ENCODE measurements around the gene CLCF1.

GRCh38 chr11:67372993-67373647 is at the start of gene CLCF1:
- TF ChIP-seq POLR2A (IDR thresholded peaks at IDR 0.05; ENCODE audit: low read depth, low read length) (no peak), ESRRA (IDR thresholded peaks at IDR 0.05; ENCODE audit: low read length) (no peak), SIX5 (IDR thresholded peaks at IDR 0.05; ENCODE audit: low read depth, low read length, severe bottlenecking) (no peak), TAF1 (IDR thresholded peaks at IDR 0.05; ENCODE audit: borderline replicate concordance, low read depth, low read length) (no peak), SIN3A (IDR thresholded peaks at IDR 0.05; ENCODE audit: low read depth, low read length) (no peak), FOS (IDR thresholded peaks at IDR 0.05; ENCODE audit: borderline replicate concordance, extremely low read depth, insufficient read length) (no peak), LARP7 (IDR thresholded peaks at IDR 0.05) (peak; percentile 55)
